HUES48 (cell line): Measurements from ENCODE around the gene ANKRD62.
A peak's percentile ranks its signal among the peaks of the same experiment; 100 is the strongest.
"Not testable (repeated sequence)": the region's sequence is repeated elsewhere in the genome, so short reads cannot be mapped to it uniquely, and the experiment has no call there.

Source experiments
- H3K27ac ChIP-seq: one replicate; pipeline ENCODE4 v1.7.0; 2013; ENCODE audit warnings: low read depth, low read length, inconsistent platforms
- H3K27me3 ChIP-seq: 2 replicates; pipeline ENCODE4 v1.6.1; 2013; ENCODE audit warnings: mild to moderate bottlenecking, low read length; ENCODE audit not compliant: control insufficient read depth, insufficient read depth
- H3K36me3 ChIP-seq: 2 replicates; pipeline ENCODE4 v1.6.1; 2013; ENCODE audit warnings: low read length; ENCODE audit not compliant: control insufficient read depth, insufficient read depth
- H3K4me1 ChIP-seq: 2 replicates; pipeline ENCODE4 v1.6.1; 2013; ENCODE audit warnings: mild to moderate bottlenecking, low read length; ENCODE audit not compliant: control insufficient read depth, insufficient read depth
- H3K4me3 ChIP-seq: 2 replicates; pipeline ENCODE4 v1.5.1; 2013; ENCODE audit warnings: mild to moderate bottlenecking, low read depth, low read length
- H3K9ac ChIP-seq: 2 replicates; pipeline ENCODE4 v1.6.1; 2013; ENCODE audit warnings: mild to moderate bottlenecking, low read depth, low read length, moderate library complexity
- H3K9me3 ChIP-seq: 2 replicates; pipeline ENCODE4 v1.6.1; 2013; ENCODE audit warnings: low read length; ENCODE audit not compliant: control insufficient read depth, insufficient read depth

Gene ANKRD62

DNA sequence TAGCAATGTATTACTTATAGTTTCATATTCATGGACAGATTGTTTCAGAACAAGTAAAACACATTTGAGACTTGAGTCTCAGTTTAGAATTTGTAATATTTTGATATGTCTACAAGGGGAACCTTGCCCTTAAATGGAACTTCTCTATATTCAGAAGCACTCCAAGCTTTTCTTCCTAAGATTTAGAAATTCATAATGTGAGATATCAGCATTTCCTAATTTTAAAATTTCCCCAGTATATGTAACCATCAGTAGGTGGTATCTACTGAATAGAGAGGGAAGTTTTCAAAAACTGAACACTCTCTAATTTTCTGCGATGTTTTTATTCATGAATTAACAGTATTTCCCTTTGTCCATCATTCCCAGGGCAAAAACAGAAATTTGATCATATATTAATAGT is 7.6 kb downstream of the ANKRD62 start:
- no peaks in the 10 kb centered on the region for H3K9me3 ChIP-seq
- no peak overlapping the region for H3K27ac ChIP-seq
- no peaks in the 10 kb centered on the region for H3K4me1 ChIP-seq
- H3K4me3 ChIP-seq: no peak overlapping the region
- H3K36me3 ChIP-seq: no peaks in the 10 kb centered on the region
- no peaks in the 10 kb centered on the region for H3K27me3 ChIP-seq
- no peak overlapping the region for H3K9ac ChIP-seq

DNA sequence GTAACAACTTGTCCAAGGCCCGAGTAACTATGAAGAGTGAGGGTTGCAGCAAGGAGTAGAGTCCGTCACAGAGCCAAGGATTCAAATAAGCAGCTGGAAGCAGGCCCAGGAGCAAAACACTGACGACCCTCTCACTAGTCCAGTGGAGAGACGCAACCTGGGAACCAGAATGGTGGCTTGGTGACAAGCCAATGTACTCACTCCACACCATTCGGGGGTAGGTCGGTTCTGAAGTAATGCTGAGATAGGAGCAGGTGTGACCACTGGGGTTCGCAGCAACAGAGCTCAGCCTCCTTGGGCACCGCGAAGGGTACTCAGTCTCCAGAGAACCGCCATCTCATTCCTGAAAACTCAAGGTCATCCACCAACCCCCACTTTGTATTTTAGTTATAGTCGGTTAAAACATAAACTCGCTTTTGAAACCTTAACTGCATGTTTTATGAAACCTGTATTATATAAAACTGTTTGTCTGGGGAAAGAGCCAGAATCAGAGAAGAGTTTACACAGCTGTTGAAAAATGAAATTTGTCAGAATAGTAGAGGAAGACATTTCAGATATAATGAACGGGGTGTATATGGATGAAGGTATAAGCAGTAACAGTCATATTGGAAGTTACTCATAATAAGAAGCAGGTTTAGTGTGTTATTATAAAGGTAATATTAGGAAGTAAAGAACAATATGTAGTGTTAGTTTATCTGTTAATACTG is 8.6 kb downstream of the ANKRD62 start:
- Histone ChIP-seq H3K27ac (no peak overlapping the region), H3K4me3 (no peak overlapping the region), H3K9me3 (no peaks in the 10 kb centered on the region), H3K4me1 (no peaks in the 10 kb centered on the region), H3K9ac (no peak overlapping the region), H3K27me3 (no peaks in the 10 kb centered on the region), H3K36me3 (no peaks in the 10 kb centered on the region)

DNA sequence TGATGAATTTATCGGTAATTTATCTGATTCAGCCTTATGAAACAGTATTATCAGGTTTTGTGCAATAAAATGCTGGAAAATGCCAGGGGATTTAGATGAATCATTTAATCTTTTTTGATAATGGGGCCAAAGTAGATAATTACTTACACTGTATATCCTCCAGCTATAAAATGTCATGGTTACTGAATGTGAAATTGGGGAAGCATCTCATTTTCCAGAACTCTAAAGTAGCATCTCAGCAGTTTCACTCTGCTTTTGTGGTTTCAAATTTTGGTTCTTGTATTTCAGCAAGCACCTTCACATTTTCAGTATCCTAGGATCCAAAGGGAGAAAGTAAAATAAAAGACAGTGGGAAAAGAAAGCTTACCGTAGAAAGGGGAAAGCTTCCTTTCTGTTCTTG is 12.8 kb downstream of the ANKRD62 start:
- no peaks in the 10 kb centered on the region for H3K4me1 ChIP-seq
- no peaks in the 10 kb centered on the region for H3K27me3 ChIP-seq
- H3K36me3 ChIP-seq: no peaks in the 10 kb centered on the region
- H3K9ac ChIP-seq: no peak overlapping the region
- H3K9me3 ChIP-seq: no peaks in the 10 kb centered on the region; the same call in 1 of the 2 replicates
- H3K4me3 ChIP-seq: no peak overlapping the region
- no peak overlapping the region for H3K27ac ChIP-seq

DNA sequence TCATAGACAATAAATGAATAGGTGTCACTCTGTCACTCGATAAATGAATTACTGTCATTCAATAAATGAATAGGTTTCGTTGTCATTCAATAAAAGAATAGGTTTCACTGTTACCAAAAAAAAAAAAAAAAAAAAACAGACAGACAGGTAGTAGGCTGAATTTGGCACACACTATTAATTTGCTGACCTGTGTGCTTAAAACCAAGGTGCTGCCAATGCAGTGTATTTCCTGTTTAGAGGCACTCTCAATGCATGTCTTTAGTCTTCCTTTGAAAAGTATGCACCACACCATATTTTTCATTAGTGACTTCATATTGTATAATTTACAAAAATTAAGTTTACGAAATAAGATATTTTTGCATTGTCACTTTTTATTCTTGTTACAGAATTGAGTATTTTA is 16.2 kb downstream of the ANKRD62 start:
- no peak overlapping the region for H3K4me3 ChIP-seq
- H3K36me3 ChIP-seq: no peaks in the 10 kb centered on the region
- no peaks in the 10 kb centered on the region for H3K27me3 ChIP-seq

DNA sequence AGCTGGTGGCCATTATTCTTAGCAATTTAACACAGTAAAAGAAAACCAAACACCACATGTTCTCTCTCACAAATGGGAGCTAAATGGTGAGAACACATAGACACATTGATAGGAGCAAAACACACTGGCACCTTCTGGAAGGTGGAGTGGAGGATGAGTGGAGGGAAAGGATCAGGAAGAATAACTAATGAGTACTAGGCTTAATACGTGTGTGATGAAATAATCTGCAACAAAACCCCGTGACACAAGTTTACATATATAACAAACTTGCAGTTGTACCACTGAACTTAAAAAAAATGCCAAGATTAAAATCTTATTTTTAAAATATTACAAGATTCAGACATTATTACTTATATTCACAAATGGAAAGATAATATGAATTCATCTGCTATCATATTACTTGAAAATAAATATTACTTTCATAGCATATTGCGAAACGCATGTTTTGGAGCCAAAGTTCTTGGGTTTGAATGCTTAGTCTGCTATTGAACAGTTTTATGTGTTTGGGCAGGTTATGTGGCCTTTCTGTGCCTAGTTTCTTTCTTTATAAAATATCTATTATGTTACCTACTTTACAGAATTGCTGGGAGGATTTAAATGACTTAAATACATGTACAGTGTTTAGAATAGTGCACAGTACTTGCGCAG is 20.5 kb downstream of the ANKRD62 start:
- Histone ChIP-seq H3K4me1 (no peaks in the 10 kb centered on the region), H3K9me3 (no peaks in the 10 kb centered on the region; the same call in 1 of the 2 replicates), H3K27ac (no peak overlapping the region), H3K9ac (no peak overlapping the region), H3K27me3 (no peaks in the 10 kb centered on the region), H3K36me3 (no peaks in the 10 kb centered on the region), H3K4me3 (no peak overlapping the region)

More for the DNA sequence above, 16.2 kb downstream of the ANKRD62 start:
- Histone ChIP-seq H3K27ac (no peak overlapping the region), H3K9me3 (no peaks in the 10 kb centered on the region; the same call in 1 of the 2 replicates), H3K9ac (no peak overlapping the region), H3K4me1 (no peaks in the 10 kb centered on the region)

DNA sequence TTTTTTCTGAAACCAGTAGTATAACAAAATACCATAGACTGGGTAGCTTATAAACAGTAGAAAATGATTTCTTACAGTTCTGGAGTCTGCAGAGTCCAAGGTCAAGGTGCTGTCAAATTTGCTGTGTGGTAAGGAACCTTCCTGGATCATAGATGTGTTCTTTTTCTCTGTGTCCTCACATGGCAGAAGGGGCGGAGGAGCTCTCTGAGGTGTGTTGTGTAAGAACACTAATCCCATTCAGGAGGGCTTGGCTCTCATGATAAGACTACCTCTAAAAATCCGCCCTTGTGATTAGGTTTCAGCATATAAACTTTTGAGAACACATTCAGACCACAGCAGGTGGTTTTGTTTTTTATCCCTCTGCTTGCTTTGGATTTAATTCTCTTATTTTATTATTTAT is 25.7 kb downstream of the ANKRD62 start:
- H3K27ac ChIP-seq: no peak overlapping the region
- no peak overlapping the region for H3K9ac ChIP-seq
- H3K27me3 ChIP-seq: no peaks in the 10 kb centered on the region
- no peaks in the 10 kb centered on the region for H3K36me3 ChIP-seq
- no peaks in the 10 kb centered on the region for H3K9me3 ChIP-seq
- H3K4me3 ChIP-seq: no peak overlapping the region
- H3K4me1 ChIP-seq: peaks cover 8% of the 10 kb centered on the region; the same call in 1 of the 2 replicates

DNA sequence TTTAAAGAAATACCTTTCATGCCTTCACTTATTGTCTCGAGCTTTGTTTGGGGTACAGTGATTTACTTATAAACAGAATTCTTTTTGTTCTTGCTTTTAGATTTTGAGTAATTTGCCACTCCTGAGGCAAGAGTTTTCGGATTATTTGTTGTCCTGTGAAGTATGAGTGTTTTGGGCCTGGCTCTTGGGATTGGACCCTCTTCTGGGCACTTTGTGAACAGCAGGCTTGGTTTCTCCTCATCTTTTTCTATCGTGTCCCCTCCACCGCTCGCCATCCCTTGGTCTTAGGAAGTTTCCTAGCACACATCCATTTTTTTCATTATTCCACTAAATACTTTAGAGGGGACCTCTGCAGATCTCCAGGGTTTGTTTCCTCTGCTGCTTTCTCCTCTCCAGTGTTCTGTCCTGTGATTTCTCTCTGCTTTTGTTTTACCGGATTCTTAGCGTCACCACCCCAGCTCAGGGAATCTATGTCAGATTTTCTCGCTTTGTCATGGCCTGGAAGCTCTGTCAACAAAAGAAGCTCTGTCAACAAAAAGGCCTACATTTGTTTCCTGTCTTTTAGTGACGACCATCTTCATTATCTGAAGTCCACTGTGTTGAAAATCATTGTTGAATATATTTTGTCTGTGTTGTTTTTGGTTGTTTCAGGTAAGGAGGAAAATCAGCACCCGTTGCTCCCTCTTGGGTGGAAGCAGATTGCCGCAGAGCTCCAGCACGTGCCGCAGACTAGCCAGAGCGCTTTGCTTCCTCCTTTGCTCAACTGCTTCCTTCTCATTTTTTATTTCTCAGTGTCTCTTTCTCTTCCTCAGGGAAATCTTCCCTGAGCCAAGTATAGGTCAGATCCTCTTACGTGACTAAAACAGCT is 27.8 kb downstream of the ANKRD62 start:
- H3K27ac ChIP-seq: no peak overlapping the region
- no peak overlapping the region for H3K9ac ChIP-seq
- H3K4me3 ChIP-seq: 0 out of 2 replicates have a peak overlapping the region, but pooled peaks have one; percentile 40
- no peaks in the 10 kb centered on the region for H3K27me3 ChIP-seq
- H3K9me3 ChIP-seq: no peaks in the 10 kb centered on the region
- no peaks in the 10 kb centered on the region for H3K36me3 ChIP-seq
- H3K4me1 ChIP-seq: peaks cover 8% of the 10 kb centered on the region; the same call in 1 of the 2 replicates

DNA sequence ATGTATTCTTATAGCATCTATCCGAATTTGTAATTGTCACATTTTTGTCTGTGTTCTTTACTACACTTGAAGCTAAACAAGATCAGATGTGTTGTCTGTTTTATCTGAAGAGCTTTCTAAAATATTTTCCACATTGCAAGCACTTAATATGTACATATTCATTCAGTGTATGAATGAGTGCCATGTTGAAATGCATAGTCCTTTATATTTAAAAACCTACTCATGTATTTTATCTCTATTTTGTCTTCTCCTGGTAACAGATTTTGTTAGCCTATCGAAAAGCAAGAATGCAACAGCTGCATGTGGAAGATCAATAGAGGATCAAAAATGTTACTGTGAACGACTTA is 28.4 kb downstream of the ANKRD62 start:
- H3K27ac ChIP-seq, H3K4me1 ChIP-seq, H3K9ac ChIP-seq, H3K36me3 ChIP-seq, H3K9me3 ChIP-seq, H3K4me3 ChIP-seq, H3K27me3 ChIP-seq: not testable (repeated sequence)

DNA sequence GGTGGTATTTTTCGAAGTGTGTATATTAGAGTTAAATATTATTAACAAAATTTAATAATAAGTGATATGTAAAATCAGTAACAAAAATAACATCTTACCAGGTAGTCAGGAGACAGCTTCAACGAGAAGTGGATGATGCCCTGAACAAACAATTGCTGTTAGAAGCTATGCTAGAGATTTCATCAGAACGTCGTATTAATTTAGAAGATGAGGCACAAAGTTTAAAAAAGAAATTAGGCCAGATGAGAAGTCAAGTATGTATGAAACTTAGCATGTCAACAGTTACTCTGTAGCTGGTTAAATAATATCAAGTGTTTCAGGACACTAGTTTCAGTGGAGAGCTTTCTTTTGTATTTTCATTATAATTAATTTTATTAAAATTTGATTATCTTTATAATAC is 34.0 kb downstream of the ANKRD62 start:
- not testable (repeated sequence) for H3K4me3 ChIP-seq, H3K4me1 ChIP-seq, H3K27me3 ChIP-seq, H3K9me3 ChIP-seq, H3K36me3 ChIP-seq, H3K27ac ChIP-seq, H3K9ac ChIP-seq

DNA sequence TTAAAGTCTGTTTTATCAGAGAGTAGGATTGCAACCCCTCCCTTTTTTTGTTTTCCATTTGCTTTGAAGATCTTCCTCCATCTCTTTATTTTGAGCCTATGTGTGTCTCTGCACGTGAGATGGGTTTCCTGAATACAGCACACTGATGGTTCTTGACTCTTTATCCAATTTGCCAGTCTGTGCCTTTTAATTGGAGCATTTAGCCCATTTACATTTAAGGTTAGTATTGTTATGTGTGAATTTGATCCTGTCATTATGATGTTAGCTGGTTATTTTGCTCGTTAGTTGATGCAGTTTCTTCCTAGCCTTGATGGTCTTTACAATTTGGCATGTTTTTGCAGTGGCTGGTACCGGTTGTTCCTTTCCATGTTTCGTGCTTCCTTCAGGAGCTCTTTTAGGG is 45.2 kb downstream of the ANKRD62 start:
- not testable (repeated sequence) for H3K4me1 ChIP-seq, H3K27ac ChIP-seq, H3K36me3 ChIP-seq, H3K4me3 ChIP-seq, H3K27me3 ChIP-seq, H3K9me3 ChIP-seq, H3K9ac ChIP-seq

DNA sequence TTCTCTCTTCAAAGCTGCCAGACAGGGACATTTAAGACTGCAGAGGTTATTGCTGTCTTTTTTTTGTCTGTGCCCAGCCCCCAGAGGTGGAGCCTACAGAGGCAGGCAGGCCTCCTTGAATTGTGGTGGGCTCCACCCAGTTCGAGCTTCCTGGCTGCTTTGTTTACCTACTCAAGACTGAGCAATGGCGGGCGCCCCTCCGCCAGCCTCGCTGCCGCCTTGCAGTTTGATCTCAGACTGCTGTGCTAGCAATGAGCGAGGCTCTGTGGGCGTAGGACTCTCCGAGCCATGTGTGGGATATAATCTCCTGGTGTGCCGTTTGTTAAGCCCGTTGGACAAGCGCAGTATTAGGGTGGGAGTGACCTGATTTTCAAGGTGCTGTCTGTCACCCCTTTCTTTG is 47.2 kb downstream of the ANKRD62 start:
- not testable (repeated sequence) for H3K4me1 ChIP-seq, H3K27ac ChIP-seq, H3K4me3 ChIP-seq, H3K9ac ChIP-seq, H3K27me3 ChIP-seq, H3K9me3 ChIP-seq, H3K36me3 ChIP-seq
